ENCODE results near the gene DPP3. TPM values are rescaled to one million over a fixed set of nuclear protein-coding genes. Genes with fewer than 3 reads are reported as not detected.

The DPP3 gene
- total RNA-seq, 1 experiment from 2014 or later: 180 TPM

DNA sequence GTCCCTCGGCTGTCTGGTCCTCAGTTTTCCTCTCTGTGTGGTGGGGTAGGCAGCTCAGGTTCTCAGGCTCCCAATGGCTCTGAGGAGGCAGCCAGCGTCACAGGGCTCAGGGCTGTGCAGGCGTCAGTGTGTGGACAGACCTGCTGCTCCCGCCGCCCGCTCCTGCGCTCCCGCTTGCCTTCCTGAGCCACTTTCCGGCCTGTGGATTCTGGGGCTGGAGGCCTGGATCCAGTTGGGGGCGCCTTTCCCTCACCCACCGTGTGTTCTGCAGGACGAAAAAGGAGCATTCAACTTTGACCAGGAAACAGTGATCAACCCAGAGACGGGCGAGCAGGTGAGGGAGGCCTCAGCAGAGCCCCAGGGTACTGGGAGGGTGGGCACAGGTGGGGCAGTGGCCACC is 14.7 kb downstream of the DPP3 start:
- in situ Hi-C loops (cut with HindIII; ENCODE audit: low pct_unique_long_range_greater_than_20kb, low sequenced_read_pairs): no loop called here
- H3K36me3 ChIP-seq (ENCODE audit: control insufficient read depth, insufficient read depth, low read length): peaks cover 5% of the 10 kb centered on the region; the same call in 1 of the 2 replicates
- H3K27ac ChIP-seq (ENCODE audit: low read length): no peak overlapping the region
- 0 out of 2 replicates have a peak, but pooled peaks have one; percentile 19 for ATAC-seq
- no peaks in the 10 kb centered on the region for H3K27me3 ChIP-seq (ENCODE audit: control insufficient read depth, insufficient read depth, low read length)
- no TSS peak for BruUV-seq (replicated peaks)
- intact Hi-C loops (cut with micrococcal nuclease; ENCODE audit: unreplicated experiment): no loop called here
- POLR2A ChIA-PET: no interaction called here
- no peak overlapping the region for H3K4me3 ChIP-seq (ENCODE audit: low read depth in 2 of 2, low read length in 2 of 2)
- TF ChIP-seq POLR2AphosphoS5 (IDR thresholded peaks at IDR 0.05; ENCODE audit: low read depth, low read length) (no peak), SIN3A (IDR thresholded peaks at IDR 0.05; ENCODE audit: borderline replicate concordance, insufficient read depth, low read depth, low read length) (no peak), TCF7L2 (IDR thresholded peaks at IDR 0.05; ENCODE audit: low read depth, low read length) (no peak), CTCF (IDR thresholded peaks at IDR 0.05) (no peak), REST (IDR thresholded peaks at IDR 0.05; ENCODE audit: insufficient read depth in 1 of 2, low read depth in 2 of 2, low read length in 1 of 2) (no peak)
- no peaks in the 10 kb centered on the region for H3K9me3 ChIP-seq (ENCODE audit: control insufficient read depth, insufficient read depth, low read depth, low read length)
- no peaks in the 10 kb centered on the region for H3K4me1 ChIP-seq (ENCODE audit: control insufficient read depth, insufficient read depth, low read length)
- CTCF ChIA-PET: interaction anchor here (0.6 kb wide), 1 partner anchor 29 kb away, joined by 5 read pairs; the partner anchor contains the start of gene PELI3
- DNase-seq (ENCODE audit: low read depth, low spot score): no peak

DNA sequence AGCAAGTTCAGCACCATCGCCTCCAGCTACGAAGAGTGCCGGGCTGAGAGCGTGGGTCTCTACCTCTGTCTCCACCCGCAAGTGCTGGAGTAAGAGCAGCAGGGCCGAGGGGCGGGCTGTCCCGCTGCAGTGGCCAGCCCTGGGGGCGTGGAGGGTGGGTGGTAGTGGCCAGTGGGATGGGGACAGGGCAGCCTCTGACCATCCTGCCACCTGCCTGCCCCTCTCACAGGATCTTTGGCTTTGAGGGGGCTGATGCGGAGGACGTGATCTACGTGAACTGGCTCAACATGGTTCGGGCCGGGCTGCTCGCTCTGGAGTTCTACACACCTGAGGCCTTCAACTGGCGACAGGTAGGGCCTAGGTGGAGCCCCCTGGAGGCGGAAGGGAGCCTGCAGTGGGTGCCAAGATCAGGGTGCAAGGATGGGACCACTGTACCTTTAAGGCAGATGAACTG is 15.2 kb downstream of the DPP3 start:
- intact Hi-C loops (cut with micrococcal nuclease; ENCODE audit: unreplicated experiment): no loop called here
- no TSS peak for BruUV-seq (replicated peaks)
- Histone ChIP-seq H3K4me1 (ENCODE audit: control insufficient read depth, insufficient read depth, low read length) (no peaks in the 10 kb centered on the region), H3K27ac (ENCODE audit: low read length) (no peak overlapping the region), H3K9me3 (ENCODE audit: control insufficient read depth, insufficient read depth, low read depth, low read length) (no peaks in the 10 kb centered on the region), H3K4me3 (ENCODE audit: low read depth in 2 of 2, low read length in 2 of 2) (no peak overlapping the region), H3K27me3 (ENCODE audit: control insufficient read depth, insufficient read depth, low read length) (no peaks in the 10 kb centered on the region), H3K36me3 (ENCODE audit: control insufficient read depth, insufficient read depth, low read length) (peaks cover 5% of the 10 kb centered on the region; the same call in 1 of the 2 replicates)
- in situ Hi-C loops (cut with HindIII; ENCODE audit: low pct_unique_long_range_greater_than_20kb, low sequenced_read_pairs): no loop called here
- POLR2A ChIA-PET: no interaction called here
- no peak; the same call in 1 of the 2 replicates for TF ChIP-seq CTCF (IDR thresholded peaks at IDR 0.05)
- TF ChIP-seq REST (IDR thresholded peaks at IDR 0.05; ENCODE audit: insufficient read depth in 1 of 2, low read depth in 2 of 2, low read length in 1 of 2): no peak
- no peak for TF ChIP-seq POLR2AphosphoS5 (IDR thresholded peaks at IDR 0.05; ENCODE audit: low read depth, low read length)
- TF ChIP-seq TCF7L2 (IDR thresholded peaks at IDR 0.05; ENCODE audit: low read depth, low read length): no peak
- no peak for TF ChIP-seq SIN3A (IDR thresholded peaks at IDR 0.05; ENCODE audit: borderline replicate concordance, insufficient read depth, low read depth, low read length)
- DNase-seq (ENCODE audit: low read depth, low spot score): no peak
- CTCF ChIA-PET: interaction anchor here (0.6 kb wide), 1 partner anchor 29 kb away, joined by 5 read pairs; the partner anchor contains the start of gene PELI3
- peak; percentile 31; the same call in 1 of the 2 replicates for ATAC-seq

Measured in Panc1 (cell line).